GM12891 (cell line): Measurements from ENCODE around the gene LINC00237. TPM values are rescaled to one million over a fixed set of nuclear protein-coding genes. Genes with fewer than 3 reads are reported as not detected.

ENCODE experiments used
- DNase-seq: peaks from one replicate; pipeline ENCODE4 v3.0.0; 2011; ENCODE audit warnings: low spot score; ENCODE audit not compliant: insufficient read length
- FAIRE-seq: peaks from 2 replicates; lab custom pipeline; 2011; peaks lifted over from hg19 to GRCh38; lab: Jason Lieb, UNC
- PAX5 ChIP-seq: IDR thresholded peaks from 2 replicates; pipeline ENCODE4 v1.6.1; 2011; ENCODE audit warnings: low read length, moderate library complexity, mild to moderate bottlenecking; ENCODE audit not compliant: insufficient read depth, severe bottlenecking
- POLR2A ChIP-seq: IDR thresholded peaks from 2 replicates; pipeline ENCODE4 v1.6.1; 2011; ENCODE audit warnings: low read depth, low read length, control low read depth
- POLR2AphosphoS5 ChIP-seq: IDR thresholded peaks from 2 replicates; pipeline ENCODE4 v1.6.1; 2011; ENCODE audit warnings: low read depth, low read length, control low read depth
- POU2F2 ChIP-seq: IDR thresholded peaks from 2 replicates; pipeline ENCODE4 v1.6.1; 2011; ENCODE audit warnings: low read depth, mild to moderate bottlenecking, control low read depth, low read length, moderate library complexity
- SPI1 ChIP-seq: IDR thresholded peaks from 2 replicates; pipeline ENCODE4 v1.6.1; 2011; ENCODE audit warnings: low read depth, low read length, control low read depth
- TAF1 ChIP-seq: IDR thresholded peaks from 2 replicates; pipeline ENCODE4 v1.6.1; 2011; ENCODE audit warnings: low read depth, low read length, control low read depth
- polyA plus RNA-seq: library from polyadenylated mRNA; unstranded; fragments of >200 nt; gene quantifications from one replicate; pipeline ENCODE4 v1.2.1, GENCODE V29; 2012; ENCODE audit warnings: low read depth, missing spikeins, inconsistent platforms; ENCODE audit not compliant: missing spikeins

Gene LINC00237
- not detected for polyA plus RNA-seq

GRCh38 chr20:21106171-21107017 is at the start of gene LINC00237:
Gene LINC00237, minus strand, starts transcription at chr20:21106358.
- TF ChIP-seq POU2F2 (no peak), TAF1 (no peak), POLR2A (no peak), PAX5 (no peak), POLR2AphosphoS5 (no peak), SPI1 (no peak)
- FAIRE-seq (no peak), DNase-seq (no peak)

- DNase-seq: no peak
- TF ChIP-seq PAX5 (no peak), POLR2A (no peak), TAF1 (no peak), POU2F2 (no peak), SPI1 (no peak), POLR2AphosphoS5 (no peak)
- FAIRE-seq: no peak
These were observed 49.1 kb upstream of the LINC00237 start for GRCh38 chr20:21155268-21155667.

GRCh38 chr20:21154692-21155091 is 48.5 kb upstream of the LINC00237 start:
- FAIRE-seq: no peak
- TF ChIP-seq TAF1 (no peak), POLR2AphosphoS5 (no peak), POLR2A (no peak), PAX5 (no peak)

GRCh38 chr20:21151791-21152190 is 45.6 kb upstream of the LINC00237 start:
- FAIRE-seq: no peak
- DNase-seq: no peak
- no peak for TF ChIP-seq PAX5
- no peak for TF ChIP-seq SPI1
- no peak for TF ChIP-seq POU2F2
- TF ChIP-seq POLR2A: no peak
- no peak for TF ChIP-seq POLR2AphosphoS5
- no peak for TF ChIP-seq TAF1

More at GRCh38 chr20:21154692-21155091, 48.5 kb upstream of the LINC00237 start:
- DNase-seq: no peak

- TF ChIP-seq POLR2AphosphoS5: no peak
- DNase-seq (no peak), FAIRE-seq (no peak)
These were observed 43.2 kb upstream of the LINC00237 start for GRCh38 chr20:21149344-21149743.

- TF ChIP-seq POLR2AphosphoS5: no peak
- no peak for TF ChIP-seq SPI1
- no peak for TF ChIP-seq POLR2A
- TF ChIP-seq POU2F2: no peak
- TF ChIP-seq PAX5: no peak
- TF ChIP-seq TAF1: no peak
- FAIRE-seq (no peak), DNase-seq (no peak)
These were observed 41.4 kb upstream of the LINC00237 start for GRCh38 chr20:21147593-21147992.

GRCh38 chr20:21146215-21146614 is 40.1 kb upstream of the LINC00237 start:
- DNase-seq (no peak), FAIRE-seq (no peak)
- TF ChIP-seq PAX5 (no peak), POLR2A (no peak), POLR2AphosphoS5 (no peak), TAF1 (no peak), SPI1 (no peak), POU2F2 (no peak)

GRCh38 chr20:21145424-21145823 is 39.3 kb upstream of the LINC00237 start:
- no peak for DNase-seq
- TF ChIP-seq POLR2AphosphoS5: no peak
- TF ChIP-seq POLR2A: no peak
- no peak for TF ChIP-seq PAX5
- peak; percentile 31; the same call in 1 of the 2 replicates for TF ChIP-seq SPI1
- TF ChIP-seq TAF1: no peak
- no peak for TF ChIP-seq POU2F2
- no peak for FAIRE-seq

GRCh38 chr20:21143194-21143890 is 37.2 kb upstream of the LINC00237 start:
- FAIRE-seq: peak; percentile 13
- TF ChIP-seq POLR2AphosphoS5 (no peak), POU2F2 (no peak), PAX5 (no peak), SPI1 (no peak)

GRCh38 chr20:21141825-21142224 is 35.7 kb upstream of the LINC00237 start:
- DNase-seq (no peak), FAIRE-seq (no peak)
- TF ChIP-seq POU2F2: no peak
- TF ChIP-seq POLR2AphosphoS5: no peak
- no peak for TF ChIP-seq TAF1
- TF ChIP-seq SPI1: no peak
- TF ChIP-seq PAX5: no peak

More at GRCh38 chr20:21143194-21143890, 37.2 kb upstream of the LINC00237 start:
- no peak for DNase-seq
